Tibial nerve (tissue), 4 donors: ENCODE measurements around the gene ARMC8.

ENCODE experiments used
- CTCF ChIP-seq, 5 experiments: fragments of 200-600 bp in 3 of 5; fragments of 450-650 bp in 2 of 5; sonication (generic) in 3 of 5; IDR thresholded peaks; one replicate each; pipeline ENCODE4 v1.5.1; 2016 to 2019; ENCODE audit warnings: antibody characterized with exemption in 5 of 5, mild to moderate bottlenecking in 3 of 5, moderate library complexity in 2 of 5
- EP300 ChIP-seq, 2 donors: sonication (generic); formaldehyde crosslinking; IDR thresholded peaks; one replicate each; pipeline ENCODE4 v1.6.1; 2017; ENCODE audit warnings: antibody characterized with exemption in 2 of 2, mild to moderate bottlenecking in 1 of 2

GRCh38 chr3:138259126-138259525, 72.0 kb downstream of the ARMC8 start:
- TF ChIP-seq EP300 (IDR thresholded peaks at IDR 0.05) = no peak
- no peak for TF ChIP-seq CTCF (IDR thresholded peaks at IDR 0.05)
